HL-60 (cell line): ENCODE measurements around the gene GVQW3.

Experiments
- DNase-seq, 2 experiments: peaks; one replicate each; pipeline ENCODE4 v3.0.0-alpha.2; 2010 to 2020; ENCODE audit warnings: low read depth in 1 of 2, low spot score in 1 of 2
- H3K27ac ChIP-seq: fragments of 250-450 bp; sonication (Bioruptor Pico); replicated peaks from 2 replicates; pipeline ENCODE4 v1.5.1; 2020; ENCODE audit warnings: mild to moderate bottlenecking, moderate library complexity
- H3K27me3 ChIP-seq: fragments of 250-450 bp; sonication (Bioruptor Pico); 2 replicates; pipeline ENCODE4 v1.5.1; 2021; ENCODE audit warnings: mild to moderate bottlenecking, moderate library complexity; ENCODE audit not compliant: insufficient read depth, poor library complexity, severe bottlenecking
- H3K4me3 ChIP-seq: replicated peaks from 2 replicates; pipeline ENCODE4 v1.5.1; 2011; ENCODE audit warnings: mild to moderate bottlenecking, control low read depth, low read length; ENCODE audit not compliant: insufficient read depth
- CTCF ChIP-seq: IDR thresholded peaks from one replicate; pipeline ENCODE4 v1.5.1; 2011; ENCODE audit warnings: low read length, control low read depth, inconsistent platforms; ENCODE audit not compliant: insufficient read depth
- GABPA ChIP-seq: IDR thresholded peaks from 2 replicates; pipeline ENCODE4 v1.6.1; 2012; ENCODE audit warnings: low read depth
- POLR2AphosphoS5 ChIP-seq: IDR thresholded peaks from 2 replicates; pipeline ENCODE4 v1.6.1; 2012; ENCODE audit warnings: low read depth
- SPI1 ChIP-seq: IDR thresholded peaks from 2 replicates; pipeline ENCODE4 v1.6.1; 2012; ENCODE audit warnings: low read depth, mild to moderate bottlenecking, borderline replicate concordance
- TF ChIP-seq, protein P1 (sequence below): IDR thresholded peaks from 2 replicates; pipeline ENCODE4 v1.6.1; 2012; ENCODE audit warnings: low read depth; ENCODE audit not compliant: insufficient replicate concordance

The GVQW3 gene

GRCh38 chr11:76382209-76382608 lies 1.1 kb downstream of the GVQW3 start:
- no peak for TF ChIP-seq GABPA
- TF ChIP-seq, protein P1, sequence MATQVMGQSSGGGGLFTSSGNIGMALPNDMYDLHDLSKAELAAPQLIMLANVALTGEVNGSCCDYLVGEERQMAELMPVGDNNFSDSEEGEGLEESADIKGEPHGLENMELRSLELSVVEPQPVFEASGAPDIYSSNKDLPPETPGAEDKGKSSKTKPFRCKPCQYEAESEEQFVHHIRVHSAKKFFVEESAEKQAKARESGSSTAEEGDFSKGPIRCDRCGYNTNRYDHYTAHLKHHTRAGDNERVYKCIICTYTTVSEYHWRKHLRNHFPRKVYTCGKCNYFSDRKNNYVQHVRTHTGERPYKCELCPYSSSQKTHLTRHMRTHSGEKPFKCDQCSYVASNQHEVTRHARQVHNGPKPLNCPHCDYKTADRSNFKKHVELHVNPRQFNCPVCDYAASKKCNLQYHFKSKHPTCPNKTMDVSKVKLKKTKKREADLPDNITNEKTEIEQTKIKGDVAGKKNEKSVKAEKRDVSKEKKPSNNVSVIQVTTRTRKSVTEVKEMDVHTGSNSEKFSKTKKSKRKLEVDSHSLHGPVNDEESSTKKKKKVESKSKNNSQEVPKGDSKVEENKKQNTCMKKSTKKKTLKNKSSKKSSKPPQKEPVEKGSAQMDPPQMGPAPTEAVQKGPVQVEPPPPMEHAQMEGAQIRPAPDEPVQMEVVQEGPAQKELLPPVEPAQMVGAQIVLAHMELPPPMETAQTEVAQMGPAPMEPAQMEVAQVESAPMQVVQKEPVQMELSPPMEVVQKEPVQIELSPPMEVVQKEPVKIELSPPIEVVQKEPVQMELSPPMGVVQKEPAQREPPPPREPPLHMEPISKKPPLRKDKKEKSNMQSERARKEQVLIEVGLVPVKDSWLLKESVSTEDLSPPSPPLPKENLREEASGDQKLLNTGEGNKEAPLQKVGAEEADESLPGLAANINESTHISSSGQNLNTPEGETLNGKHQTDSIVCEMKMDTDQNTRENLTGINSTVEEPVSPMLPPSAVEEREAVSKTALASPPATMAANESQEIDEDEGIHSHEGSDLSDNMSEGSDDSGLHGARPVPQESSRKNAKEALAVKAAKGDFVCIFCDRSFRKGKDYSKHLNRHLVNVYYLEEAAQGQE = no peak
- no peak for TF ChIP-seq SPI1
- TF ChIP-seq CTCF = no peak
- no peak for TF ChIP-seq POLR2AphosphoS5
- H3K27me3 ChIP-seq = no peaks in the 10 kb centered on the region
- DNase-seq = no peak
- H3K27ac ChIP-seq = no peak overlapping the region
- H3K4me3 ChIP-seq = no peak overlapping the region

DNA sequence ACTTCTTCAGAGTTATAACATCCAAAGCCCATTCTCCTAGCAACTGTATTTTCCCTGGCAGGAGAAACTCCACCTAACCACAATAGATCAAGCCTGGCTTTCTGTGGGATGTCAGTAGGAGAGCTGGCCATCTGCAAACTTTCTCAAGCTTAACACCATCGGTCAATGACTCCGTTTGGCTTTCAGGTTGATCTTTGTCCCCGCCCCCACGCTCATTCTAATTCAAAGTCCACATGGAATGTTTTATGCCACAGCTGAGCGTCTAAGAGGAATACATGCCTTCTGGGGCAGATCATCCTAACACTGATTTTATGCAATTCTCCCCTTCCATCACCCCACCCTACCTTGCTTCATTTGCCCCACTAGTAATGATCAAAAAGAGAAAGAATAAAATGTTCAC lies 4.8 kb downstream of the GVQW3 start:
- no peaks in the 10 kb centered on the region for H3K27me3 ChIP-seq
- H3K27ac ChIP-seq = no peak overlapping the region
- TF ChIP-seq POLR2AphosphoS5 (no peak), CTCF (no peak), SPI1 (no peak), GABPA (no peak)
- TF ChIP-seq, protein P1 = no peak
- no peak overlapping the region for H3K4me3 ChIP-seq
- DNase-seq = no peak

DNA sequence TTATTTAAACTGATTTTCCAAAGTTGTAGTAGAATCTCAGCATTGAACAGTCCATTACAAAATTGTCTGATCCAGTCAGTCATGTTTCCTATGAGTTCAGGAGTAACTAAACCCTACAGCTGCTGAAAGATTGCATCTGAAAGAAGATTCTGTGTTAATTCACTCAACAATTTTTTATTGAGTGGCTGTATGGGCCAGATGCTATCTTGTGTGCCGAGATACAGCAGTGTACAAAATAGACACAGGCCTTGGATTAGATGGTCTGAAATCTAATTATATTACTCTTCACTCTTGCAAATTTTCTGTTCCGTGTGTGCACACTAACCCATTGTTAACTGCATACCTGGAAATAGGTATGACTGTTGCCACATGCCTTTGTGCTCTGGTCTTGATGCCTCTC lies 7.3 kb downstream of the GVQW3 start:
- Histone ChIP-seq H3K27ac (no peak overlapping the region), H3K27me3 (no peaks in the 10 kb centered on the region), H3K4me3 (no peak overlapping the region)
- TF ChIP-seq, protein P1 = no peak
- no peak for TF ChIP-seq SPI1
- no peak for DNase-seq

DNA sequence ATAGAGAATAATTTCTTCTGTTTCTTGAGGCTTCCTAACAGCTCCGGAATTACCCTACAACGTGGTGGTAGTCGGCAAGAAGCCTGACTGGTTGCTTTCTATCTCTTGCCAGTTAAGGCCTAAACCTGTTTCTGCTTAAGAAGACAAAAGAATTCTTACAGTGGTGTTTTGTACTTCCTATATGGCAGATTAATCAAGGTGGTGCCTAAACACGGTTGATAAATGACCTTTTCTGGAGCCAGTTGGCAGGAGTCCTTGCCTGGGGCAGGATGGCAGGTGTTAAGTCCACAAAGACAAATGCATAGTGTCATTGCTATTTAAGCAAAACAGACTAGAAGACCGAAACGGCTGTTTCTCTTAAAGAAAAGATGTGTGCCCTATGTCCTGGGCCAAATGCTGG lies 9.9 kb downstream of the GVQW3 start:
- no peak overlapping the region for H3K4me3 ChIP-seq
- no peak overlapping the region for H3K27ac ChIP-seq
- DNase-seq = no peak
- no peak for TF ChIP-seq SPI1
- no peaks in the 10 kb centered on the region for H3K27me3 ChIP-seq
